CD4-positive, alpha-beta T cell treated with Interleukin-15 for 1 hour (primary cell): ENCODE results near the gene PDCD6IP.
"Not testable (repeated sequence)": the region's sequence is repeated elsewhere in the genome, so short reads cannot be mapped to it uniquely, and the experiment has no call there.

Experiments
- DNase-seq: peaks from one replicate; pipeline ENCODE4 v3.0.0-alpha.2; 2020

Gene PDCD6IP

GRCh38 chr3:33850599-33850998, 52.2 kb downstream of the PDCD6IP start:
- DNase-seq, result not testable (repeated sequence)

GRCh38 chr3:33855407-33855806, 57.0 kb downstream of the PDCD6IP start:
- not testable (repeated sequence) for DNase-seq

- no peak for DNase-seq
Observed at GRCh38 chr3:33855884-33856546, 57.6 kb downstream of the PDCD6IP start.

GRCh38 chr3:33857701-33858100, 59.3 kb downstream of the PDCD6IP start:
- DNase-seq, result not testable (repeated sequence)

- DNase-seq, result no peak
Observed at GRCh38 chr3:33858131-33858530, 59.7 kb downstream of the PDCD6IP start.

GRCh38 chr3:33860373-33861050, 62.1 kb downstream of the PDCD6IP start:
- DNase-seq, result no peak

- DNase-seq, result no peak
Observed at GRCh38 chr3:33865133-33865532, 66.7 kb downstream of the PDCD6IP start.

- DNase-seq, result no peak
Observed at GRCh38 chr3:33868309-33868708, 69.9 kb downstream of the PDCD6IP start.

- DNase-seq, result no peak
Observed at GRCh38 chr3:33869977-33870376, 71.5 kb downstream of the PDCD6IP start.

- no peak for DNase-seq
Observed at GRCh38 chr3:33874815-33875214, 76.4 kb downstream of the PDCD6IP start.

- no peak for DNase-seq
Observed at GRCh38 chr3:33875680-33876079, 77.2 kb downstream of the PDCD6IP start.

GRCh38 chr3:33877187-33877586, 78.8 kb downstream of the PDCD6IP start:
- no peak for DNase-seq

- DNase-seq, result no peak
Observed at GRCh38 chr3:33879540-33879939, 81.1 kb downstream of the PDCD6IP start.

- DNase-seq, result no peak
Observed at GRCh38 chr3:33881156-33882064, 83.0 kb downstream of the PDCD6IP start.

GRCh38 chr3:33882296-33882695, 83.9 kb downstream of the PDCD6IP start:
- no peak for DNase-seq

- no peak for DNase-seq
Observed at GRCh38 chr3:33883538-33883950, 85.1 kb downstream of the PDCD6IP start.

- DNase-seq, result no peak
Observed at GRCh38 chr3:33883951-33884561, 85.6 kb downstream of the PDCD6IP start.

GRCh38 chr3:33884701-33885100, 86.3 kb downstream of the PDCD6IP start:
- no peak for DNase-seq

GRCh38 chr3:33885496-33885895, 87.1 kb downstream of the PDCD6IP start:
- no peak for DNase-seq

GRCh38 chr3:33886015-33886414, 87.6 kb downstream of the PDCD6IP start:
- no peak for DNase-seq

GRCh38 chr3:33887478-33887877, 89.0 kb downstream of the PDCD6IP start:
- no peak for DNase-seq

- DNase-seq, result no peak
Observed at GRCh38 chr3:33889394-33890039, 91.1 kb downstream of the PDCD6IP start.

GRCh38 chr3:33892655-33893054, 94.2 kb downstream of the PDCD6IP start:
- no peak for DNase-seq
